B cell (primary cell): ENCODE data around the gene IYD.

Experiments used
- CTCF ChIP-seq: fragments of 200-600 bp; IDR thresholded peaks from one replicate; pipeline ENCODE4 v1.8.0; 2022; ENCODE audit warnings: antibody characterized with exemption, mild to moderate bottlenecking
- EZH2 ChIP-seq: IDR thresholded peaks from 2 replicates; pipeline ENCODE4 v1.6.1; 2012; ENCODE audit warnings: borderline replicate concordance, low read depth, mild to moderate bottlenecking, moderate library complexity, low read length; ENCODE audit not compliant: insufficient read depth, poor library complexity, severe bottlenecking

GRCh38 chr6:150322466-150322871 lies 46.3 kb upstream of the IYD start:
- TF ChIP-seq CTCF (no peak), EZH2 (no peak)
